LNCAP (cell line): ENCODE measurements around the gene SPNS2.

ENCODE experiments used
- CTCF ChIP-seq: fragments of 450-650 bp; IDR thresholded peaks from 2 replicates; pipeline ENCODE4 v1.5.1; 2017; ENCODE audit warnings: mild to moderate bottlenecking

SPNS2 gene

DNA sequence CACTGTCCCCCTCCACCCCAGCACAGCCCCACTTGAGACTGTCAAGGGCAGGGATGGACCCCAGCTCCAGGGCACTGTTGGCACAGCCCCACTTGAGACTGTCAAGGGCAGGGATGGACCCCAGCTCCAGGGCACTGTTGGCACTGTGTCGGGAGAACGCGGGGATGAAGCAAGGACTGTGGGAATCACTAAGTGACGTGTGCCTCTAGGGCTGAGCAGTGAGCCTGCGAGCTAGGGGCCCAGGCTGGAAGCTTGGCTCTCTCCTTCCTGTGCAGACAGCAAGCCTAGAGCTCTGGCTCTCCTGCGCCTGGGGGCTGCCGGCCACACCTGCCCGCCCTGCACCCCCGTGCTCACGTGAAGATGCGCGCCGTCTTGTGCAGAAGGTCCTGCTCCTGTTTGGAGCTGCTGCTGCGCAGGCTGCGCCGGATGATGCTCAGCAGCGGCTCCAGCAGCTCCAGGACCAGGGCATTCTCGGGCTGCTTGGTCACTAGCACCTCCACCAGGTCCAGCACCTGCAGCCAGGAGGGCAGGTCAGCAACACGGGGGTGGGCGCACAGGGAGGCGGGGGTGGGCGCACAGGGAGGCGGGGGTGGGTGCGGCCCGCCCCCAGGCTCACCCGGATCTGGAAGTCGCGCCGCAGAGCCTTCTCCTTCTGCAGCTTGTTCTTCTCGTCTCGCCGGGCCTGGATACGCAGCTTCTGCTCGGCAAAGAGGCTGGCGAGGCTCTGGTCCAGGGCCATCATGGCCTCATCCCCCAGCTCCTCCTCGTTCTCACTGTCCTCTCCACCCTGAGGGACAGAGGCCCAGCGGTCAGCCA, 45.7 kb downstream of the SPNS2 start:
- no peak for TF ChIP-seq CTCF

DNA sequence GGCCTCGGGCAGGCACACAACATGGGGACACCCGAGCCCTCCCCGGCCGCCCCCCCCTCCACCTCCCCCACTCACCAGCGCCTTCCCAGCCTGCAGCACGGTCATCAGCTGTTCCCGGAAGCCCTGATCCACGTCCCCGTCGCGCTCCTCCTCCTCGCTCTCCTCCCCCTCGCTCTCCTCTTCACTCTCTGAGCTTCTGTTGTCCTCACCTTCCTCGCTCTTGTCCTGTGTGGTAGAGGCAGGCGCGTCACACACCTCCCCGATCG, 46.2 kb downstream of the SPNS2 start:
- TF ChIP-seq CTCF = no peak

- no peak for TF ChIP-seq CTCF
Observed at GRCh38 chr17:4545217-4545951, 46.7 kb downstream of the SPNS2 start.

GRCh38 chr17:4547118-4547906, 48.6 kb downstream of the SPNS2 start:
- no peak for TF ChIP-seq CTCF

GRCh38 chr17:4548061-4548461, 49.4 kb downstream of the SPNS2 start:
- no peak for TF ChIP-seq CTCF

- TF ChIP-seq CTCF = no peak
Observed at GRCh38 chr17:4548721-4549531, 50.2 kb downstream of the SPNS2 start.
